ENCODE data around the gene CDK13. TPM values are rescaled to one million over a fixed set of nuclear protein-coding genes. Genes with fewer than 3 reads are reported as not detected.

The CDK13 gene
- 55.8 to 66.6 TPM (median 58.8 TPM) in 3 replicates for total RNA-seq
- long read RNA-seq, full-length matches to known transcripts, result 32 of 53 reads
- long read RNA-seq, partial matches to known transcripts, result 13 of 53 reads
- long read RNA-seq, other reads (novel, unspliced or antisense), result 8 of 53 reads

DNA sequence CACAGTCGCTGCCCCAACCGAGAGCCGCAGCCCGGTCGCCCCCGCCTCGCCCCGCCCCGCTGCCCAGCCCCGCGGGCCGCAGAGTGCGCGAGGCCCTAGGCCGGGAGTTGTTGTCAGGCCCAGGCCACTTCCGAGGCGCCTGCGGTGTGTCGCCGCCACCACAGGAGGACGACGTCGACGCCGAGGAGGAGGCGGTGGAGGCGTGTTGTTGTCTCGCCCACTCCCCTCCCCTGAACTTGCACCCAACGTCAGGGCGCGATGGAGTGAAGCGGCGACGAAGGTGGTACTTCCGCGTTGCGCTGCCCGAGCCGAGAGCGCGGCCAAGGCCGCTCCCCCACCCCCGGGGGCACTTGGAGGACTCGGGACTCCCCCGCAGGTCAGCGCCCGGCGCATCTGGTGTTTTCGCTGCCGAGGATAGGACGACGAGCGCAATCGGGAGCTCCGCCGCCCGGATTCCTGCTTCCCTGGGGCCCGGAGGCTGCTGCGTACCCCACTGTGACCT lies at the start of gene CDK13:
Gene CDK13, plus strand, starts transcription at position 286 of the 502 bp plus-strand sequence. CDS start 386 bp downstream, outside the sequence.
- peak within 1 kb of the TSS; percentile 90 for H3K4me3 Mint-ChIP-seq (ENCODE audit: unreplicated experiment)
- H3K27ac Mint-ChIP-seq (ENCODE audit: unreplicated experiment), result peak within 1 kb of the TSS; percentile 99
- TF ChIP-seq, protein P1, sequence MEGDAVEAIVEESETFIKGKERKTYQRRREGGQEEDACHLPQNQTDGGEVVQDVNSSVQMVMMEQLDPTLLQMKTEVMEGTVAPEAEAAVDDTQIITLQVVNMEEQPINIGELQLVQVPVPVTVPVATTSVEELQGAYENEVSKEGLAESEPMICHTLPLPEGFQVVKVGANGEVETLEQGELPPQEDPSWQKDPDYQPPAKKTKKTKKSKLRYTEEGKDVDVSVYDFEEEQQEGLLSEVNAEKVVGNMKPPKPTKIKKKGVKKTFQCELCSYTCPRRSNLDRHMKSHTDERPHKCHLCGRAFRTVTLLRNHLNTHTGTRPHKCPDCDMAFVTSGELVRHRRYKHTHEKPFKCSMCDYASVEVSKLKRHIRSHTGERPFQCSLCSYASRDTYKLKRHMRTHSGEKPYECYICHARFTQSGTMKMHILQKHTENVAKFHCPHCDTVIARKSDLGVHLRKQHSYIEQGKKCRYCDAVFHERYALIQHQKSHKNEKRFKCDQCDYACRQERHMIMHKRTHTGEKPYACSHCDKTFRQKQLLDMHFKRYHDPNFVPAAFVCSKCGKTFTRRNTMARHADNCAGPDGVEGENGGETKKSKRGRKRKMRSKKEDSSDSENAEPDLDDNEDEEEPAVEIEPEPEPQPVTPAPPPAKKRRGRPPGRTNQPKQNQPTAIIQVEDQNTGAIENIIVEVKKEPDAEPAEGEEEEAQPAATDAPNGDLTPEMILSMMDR (IDR thresholded peaks at IDR 0.05), result peak; percentile 13
- H3K27me3 Mint-ChIP-seq (ENCODE audit: low read depth), result no peaks in the 10 kb centered on the region
- peak; percentile 92 for DNase-seq (ENCODE audit: low spot score)
- H3K9me3 Mint-ChIP-seq (ENCODE audit: low read depth), result no peaks in the 10 kb centered on the region
- H3K4me1 Mint-ChIP-seq (ENCODE audit: low read depth), result peaks cover 33% of the 10 kb centered on the region
- H3K36me3 Mint-ChIP-seq (ENCODE audit: low read depth), result peaks cover 5% of the 10 kb centered on the region

DNA sequence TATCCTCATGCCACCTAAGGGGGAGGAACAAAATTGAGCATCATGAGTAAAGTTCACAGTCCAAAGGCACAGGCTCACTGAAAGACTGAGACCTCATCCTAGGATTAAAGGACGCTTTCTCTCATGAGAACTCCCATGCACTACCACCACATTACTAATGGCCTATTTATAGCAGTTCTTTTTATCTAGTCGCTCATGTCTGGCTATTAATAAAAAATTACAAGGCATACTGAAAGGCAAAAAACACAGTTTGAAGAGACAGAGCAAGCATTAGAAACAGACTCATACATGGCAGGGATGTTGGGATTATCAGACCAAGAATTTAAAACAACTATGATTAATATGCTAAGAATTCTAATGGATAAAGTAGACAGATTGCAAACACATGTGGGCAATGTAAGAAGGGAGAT lies 46.0 kb upstream of the CDK13 start:
- Mint-ChIP-seq H3K4me3 (ENCODE audit: unreplicated experiment) (no peak overlapping the region), H3K27ac (ENCODE audit: unreplicated experiment) (no peak overlapping the region), H3K27me3 (ENCODE audit: low read depth) (no peaks in the 10 kb centered on the region), H3K36me3 (ENCODE audit: low read depth) (peaks cover 5% of the 10 kb centered on the region), H3K9me3 (ENCODE audit: low read depth) (peaks cover 23% of the 10 kb centered on the region), H3K4me1 (ENCODE audit: low read depth) (peaks cover 9% of the 10 kb centered on the region)
- TF ChIP-seq, protein P1 (IDR thresholded peaks at IDR 0.05), result no peak
- no peak for DNase-seq (ENCODE audit: low spot score)

DNA sequence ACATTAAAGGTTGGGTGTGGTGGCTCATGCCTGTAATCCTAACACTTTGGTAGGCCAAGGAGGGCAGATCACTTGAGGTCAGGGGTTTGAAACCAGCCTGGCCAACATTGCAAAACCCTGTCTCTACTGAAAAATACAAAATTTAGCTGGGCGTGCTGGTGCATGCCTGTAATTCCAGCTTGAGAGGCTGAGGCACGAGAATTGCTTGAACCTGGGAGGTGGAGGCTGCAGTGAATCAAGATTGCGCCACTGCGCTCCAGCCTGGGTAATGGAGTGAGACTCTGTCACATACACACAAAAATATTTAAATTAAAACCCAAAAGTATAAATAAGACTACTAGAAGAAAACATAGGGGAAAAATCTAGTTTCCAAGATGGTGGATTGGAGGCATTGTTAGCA lies 41.9 kb upstream of the CDK13 start:
- no peak for DNase-seq (ENCODE audit: low spot score)
- TF ChIP-seq, protein P1 (IDR thresholded peaks at IDR 0.05), result no peak
- Mint-ChIP-seq H3K27ac (ENCODE audit: unreplicated experiment) (no peak overlapping the region), H3K36me3 (ENCODE audit: low read depth) (peaks cover 5% of the 10 kb centered on the region), H3K27me3 (ENCODE audit: low read depth) (no peaks in the 10 kb centered on the region), H3K4me3 (ENCODE audit: unreplicated experiment) (no peak overlapping the region), H3K4me1 (ENCODE audit: low read depth) (peaks cover 16% of the 10 kb centered on the region), H3K9me3 (ENCODE audit: low read depth) (peaks cover 33% of the 10 kb centered on the region)

DNA sequence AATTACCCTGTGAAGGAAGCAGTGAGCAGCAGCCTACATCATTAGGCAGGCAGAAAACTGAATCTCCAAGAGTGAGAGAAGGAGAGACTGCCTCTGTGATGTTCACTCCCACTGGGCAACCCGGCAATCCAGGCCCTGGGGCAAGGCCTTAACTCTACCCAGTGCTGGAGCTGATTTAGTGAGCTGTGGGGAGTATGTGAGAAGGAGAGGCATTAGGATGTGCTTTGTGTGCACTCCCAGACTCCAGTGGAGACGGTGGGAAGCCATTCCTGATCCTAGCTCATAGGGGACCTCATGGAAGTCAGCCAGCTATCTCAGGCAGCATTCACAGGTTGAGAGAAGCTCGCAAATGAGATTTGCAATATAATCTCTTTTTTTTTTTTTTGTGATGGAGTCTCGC lies 41.1 kb upstream of the CDK13 start:
- TF ChIP-seq, protein P1 (IDR thresholded peaks at IDR 0.05), result no peak
- no peaks in the 10 kb centered on the region for H3K27me3 Mint-ChIP-seq (ENCODE audit: low read depth)
- H3K4me3 Mint-ChIP-seq (ENCODE audit: unreplicated experiment), result no peak overlapping the region
- peaks cover 28% of the 10 kb centered on the region for H3K9me3 Mint-ChIP-seq (ENCODE audit: low read depth)
- no peak overlapping the region for H3K27ac Mint-ChIP-seq (ENCODE audit: unreplicated experiment)
- H3K4me1 Mint-ChIP-seq (ENCODE audit: low read depth), result peaks cover 11% of the 10 kb centered on the region
- H3K36me3 Mint-ChIP-seq (ENCODE audit: low read depth), result peaks cover 5% of the 10 kb centered on the region
- DNase-seq (ENCODE audit: low spot score), result no peak

DNA sequence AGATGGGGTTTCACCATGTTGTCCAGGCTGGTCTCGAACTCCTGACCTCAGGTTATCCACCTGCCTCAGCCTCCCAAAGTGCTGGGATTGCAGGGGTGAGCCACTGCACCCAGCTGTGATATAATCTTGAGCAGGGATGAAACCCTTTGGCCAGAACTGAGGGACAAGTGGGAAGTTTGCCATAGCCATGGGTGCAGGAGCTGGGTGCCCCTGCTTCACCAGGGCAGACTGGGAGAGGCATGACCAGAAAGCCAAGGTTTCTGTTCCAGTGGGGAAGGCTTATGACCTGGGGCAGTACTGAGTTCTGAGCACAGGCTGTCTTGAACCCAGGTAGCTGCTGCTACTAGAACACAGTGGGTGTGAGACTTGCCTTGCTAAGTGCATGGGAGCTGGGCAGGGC lies 40.5 kb upstream of the CDK13 start:
- Mint-ChIP-seq H3K36me3 (ENCODE audit: low read depth) (peaks cover 5% of the 10 kb centered on the region), H3K27ac (ENCODE audit: unreplicated experiment) (no peak overlapping the region), H3K27me3 (ENCODE audit: low read depth) (no peaks in the 10 kb centered on the region), H3K4me1 (ENCODE audit: low read depth) (peaks cover 7% of the 10 kb centered on the region), H3K4me3 (ENCODE audit: unreplicated experiment) (no peak overlapping the region), H3K9me3 (ENCODE audit: low read depth) (peaks cover 24% of the 10 kb centered on the region)
- TF ChIP-seq, protein P1 (IDR thresholded peaks at IDR 0.05), result no peak
- no peak for DNase-seq (ENCODE audit: low spot score)
